ENCODE results near the gene ZNF692. TPM values are rescaled to one million over a fixed set of nuclear protein-coding genes. Genes with fewer than 3 reads are reported as not detected.

The ZNF692 gene
- total and polyA plus RNA-seq, 2 of the 13 experiments (the other 11 are each of a cell fraction or from before 2014, with no cell fraction given) = 27.3 to 45.8 TPM

GRCh38 chr1:248862998-248863881 lies 4.4 kb upstream of the ZNF692 start (continued):
- TF ChIP-seq TMF1 (CRISPR knock-in tag; IDR thresholded peaks at IDR 0.05; ENCODE audit: low read depth) = peak; percentile 54; the same call in 1 of the 2 replicates
- peak; percentile 24; the same call in 1 of the 2 replicates for TF ChIP-seq PPARG (CRISPR knock-in tag; conservative IDR thresholded peaks at IDR 0.05)
- peak; percentile 50; the same call in 1 of the 2 replicates for TF ChIP-seq ZNF205 (CRISPR knock-in tag; IDR thresholded peaks at IDR 0.05)
- TF ChIP-seq ZFP36L1 (CRISPR knock-in tag; IDR thresholded peaks at IDR 0.05) = 0 out of 2 replicates have a peak, but pooled peaks have one; percentile 78
- 0 out of 2 replicates have a peak, but pooled peaks have one; percentile 59 for TF ChIP-seq ZSCAN12 (CRISPR knock-in tag; IDR thresholded peaks at IDR 0.05)
- peak; percentile 76; the same call in 1 of the 2 replicates for TF ChIP-seq ZNF280B (CRISPR knock-in tag; IDR thresholded peaks at IDR 0.05; ENCODE audit: borderline replicate concordance)
- TF ChIP-seq RAD21 (CRISPR knock-in tag; IDR thresholded peaks at IDR 0.05) = peak; percentile 35
- TF ChIP-seq THAP11 (CRISPR knock-in tag; IDR thresholded peaks at IDR 0.05) = peak; percentile 15; the same call in 1 of the 2 replicates
- no peak for TF ChIP-seq SRF (IDR thresholded peaks at IDR 0.05; ENCODE audit: low read depth, low read length)
- TF ChIP-seq PLRG1 (conservative IDR thresholded peaks at IDR 0.05) = no peak
- peak; percentile 80; the same call in 1 of the 2 replicates for TF ChIP-seq TBX2 (CRISPR knock-in tag; IDR thresholded peaks at IDR 0.05; ENCODE audit: borderline replicate concordance)
- no peak for TF ChIP-seq ZBTB44 (CRISPR knock-in tag; IDR thresholded peaks at IDR 0.05)
- TF ChIP-seq SAFB2 (CRISPR knock-in tag; IDR thresholded peaks at IDR 0.05; ENCODE audit: borderline replicate concordance, low read depth) = no peak
- no peak; the same call in 1 of the 3 replicates for TF ChIP-seq MXI1 (IDR thresholded peaks at IDR 0.05; ENCODE audit: borderline replicate concordance, low read depth, low read length)
- TF ChIP-seq ZNF574 (CRISPR knock-in tag; IDR thresholded peaks at IDR 0.05) = peak; percentile 79
- peak; percentile 29; the same call in 1 of the 2 replicates for TF ChIP-seq TFDP1 (CRISPR knock-in tag; IDR thresholded peaks at IDR 0.05; ENCODE audit: borderline replicate concordance)
- TF ChIP-seq ZKSCAN1 (IDR thresholded peaks at IDR 0.05; ENCODE audit: low read length) = no peak
- peak; percentile 68; the same call in 1 of the 2 replicates for TF ChIP-seq ZNF709 (CRISPR knock-in tag; IDR thresholded peaks at IDR 0.05)
- no peak for TF ChIP-seq NPAS2 (CRISPR knock-in tag; IDR thresholded peaks at IDR 0.05; ENCODE audit: borderline replicate concordance)
- TF ChIP-seq HDAC1 (CRISPR knock-in tag; IDR thresholded peaks at IDR 0.05) = peak; percentile 46; the same call in 1 of the 2 replicates
- 0 out of 2 replicates have a peak, but pooled peaks have one; percentile 37 for TF ChIP-seq GPN1 (CRISPR knock-in tag; IDR thresholded peaks at IDR 0.05; ENCODE audit: borderline replicate concordance)
- TF ChIP-seq REPIN1 (CRISPR knock-in tag; IDR thresholded peaks at IDR 0.05; ENCODE audit: borderline replicate concordance, low read depth) = peak; percentile 75

Data from HepG2 (cell line).